ENCODE data around the gene OPN4.

OPN4 gene

GRCh38 chr10:86662186-86663045, 8.1 kb downstream of the OPN4 start:
- no peak for DNase-seq (ENCODE audit: low read depth)

- no peak for DNase-seq (ENCODE audit: low read depth)
Observed at GRCh38 chr10:86663046-86663345, 8.6 kb downstream of the OPN4 start.

GRCh38 chr10:86663576-86664339, 9.4 kb downstream of the OPN4 start:
- no peak for DNase-seq (ENCODE audit: low read depth)

GRCh38 chr10:86664341-86665217, 10.2 kb downstream of the OPN4 start:
- DNase-seq (ENCODE audit: low read depth), result no peak

GRCh38 chr10:86665218-86665607, 10.9 kb downstream of the OPN4 start:
- DNase-seq (ENCODE audit: low read depth), result no peak

- DNase-seq (ENCODE audit: low read depth), result no peak
Observed at GRCh38 chr10:86665868-86666267, 11.5 kb downstream of the OPN4 start.

- no peak for DNase-seq (ENCODE audit: low read depth)
Observed at GRCh38 chr10:86666538-86666937, 12.2 kb downstream of the OPN4 start.

GRCh38 chr10:86667421-86668181, 13.3 kb downstream of the OPN4 start:
- DNase-seq (ENCODE audit: low read depth), result no peak

- no peak for DNase-seq (ENCODE audit: low read depth)
Observed at GRCh38 chr10:86668297-86669165, 14.2 kb downstream of the OPN4 start, which contains the start of gene LDB3. LDB3 (plus strand) TSS chr10:86668511; CDS start chr10:86668692, 181 bp downstream.

- DNase-seq (ENCODE audit: low read depth), result no peak
Observed at GRCh38 chr10:86670290-86670811, 16.0 kb downstream of the OPN4 start.

GRCh38 chr10:86670876-86671275, 16.5 kb downstream of the OPN4 start:
- DNase-seq (ENCODE audit: low read depth), result no peak

GRCh38 chr10:86671419-86671818, 17.1 kb downstream of the OPN4 start:
- no peak for DNase-seq (ENCODE audit: low read depth)

GRCh38 chr10:86671985-86672710, 17.8 kb downstream of the OPN4 start:
- no peak for DNase-seq (ENCODE audit: low read depth)

- no peak for DNase-seq (ENCODE audit: low read depth)
Observed at GRCh38 chr10:86673216-86673826, 19.0 kb downstream of the OPN4 start.

GRCh38 chr10:86673827-86674581, 19.7 kb downstream of the OPN4 start:
- DNase-seq (ENCODE audit: low read depth), result no peak

GRCh38 chr10:86674912-86675311, 20.6 kb downstream of the OPN4 start:
- no peak for DNase-seq (ENCODE audit: low read depth)

- DNase-seq (ENCODE audit: low read depth), result no peak
Observed at GRCh38 chr10:86677374-86677773, 23.0 kb downstream of the OPN4 start.

GRCh38 chr10:86678999-86679792, 24.8 kb downstream of the OPN4 start:
- DNase-seq (ENCODE audit: low read depth), result no peak
